Retina (tissue), 1 donor: Measurements from ENCODE around the gene ARHGAP31.
A peak's percentile ranks its signal among the peaks of the same experiment; 100 is the strongest.
"Not testable (repeated sequence)": the region's sequence is repeated elsewhere in the genome, so short reads cannot be mapped to it uniquely, and the experiment has no call there.

Experiments
- DNase-seq: peaks from one replicate; pipeline ENCODE4 v3.0.0-alpha.2; 2016

Gene ARHGAP31

DNA sequence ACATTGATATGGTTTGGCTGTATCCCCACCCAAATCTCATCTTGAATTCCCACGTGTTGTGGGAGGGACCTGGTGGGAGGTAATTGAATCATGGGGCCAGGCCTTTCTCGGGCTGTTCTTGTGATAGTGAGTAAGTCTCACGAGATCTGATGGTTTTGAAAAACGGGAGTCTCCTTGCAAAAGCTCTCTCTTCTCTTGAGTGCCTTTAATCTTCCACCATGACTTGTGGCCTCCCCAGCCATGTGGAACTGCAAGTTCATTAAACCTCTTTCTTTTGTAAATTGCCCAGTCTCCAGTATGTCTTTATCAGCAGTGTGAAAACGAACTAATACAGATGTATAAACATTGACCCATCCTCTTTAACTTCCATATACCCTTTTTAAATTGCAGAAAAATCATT is 26.6 kb downstream of the ARHGAP31 start:
- DNase-seq: not testable (repeated sequence)

DNA sequence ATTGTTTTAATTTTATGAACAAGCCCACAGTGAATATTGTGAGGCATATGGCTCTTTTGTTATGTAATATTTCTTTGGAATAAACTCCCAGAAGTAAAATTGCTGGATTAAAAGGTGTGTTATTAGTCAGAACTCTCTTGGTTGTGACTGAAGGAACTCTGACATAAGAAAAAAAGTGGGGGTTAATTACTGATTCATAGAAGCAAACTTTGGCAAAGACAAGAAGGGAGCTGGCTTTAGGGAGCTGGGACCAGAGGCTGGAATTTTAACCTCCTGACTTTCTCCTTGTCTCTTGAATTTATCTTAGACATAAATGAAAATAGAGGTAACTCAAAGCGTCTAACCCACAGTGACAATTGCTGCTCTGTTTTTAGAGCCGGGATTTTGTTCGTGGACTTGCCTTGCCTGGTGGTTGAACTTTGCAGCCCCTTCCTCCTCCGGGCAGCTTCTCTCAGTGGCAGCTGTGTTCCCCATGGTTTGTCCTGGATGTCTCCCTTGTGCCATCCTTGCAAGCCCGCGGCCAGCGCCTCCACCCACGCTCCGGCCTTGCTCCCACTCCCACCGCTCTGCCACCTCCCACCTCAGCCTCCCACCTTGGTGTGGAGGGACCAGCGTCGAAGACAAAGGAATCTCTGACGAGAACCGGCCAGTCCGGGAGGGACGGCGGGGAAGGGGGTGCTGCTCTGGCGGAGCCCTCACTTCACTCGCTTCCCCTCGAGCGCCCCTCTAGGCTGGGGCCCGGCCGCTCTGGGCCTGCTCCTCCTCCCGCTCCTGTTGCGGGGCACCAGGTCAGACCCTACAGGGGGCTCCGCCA is 28.0 kb downstream of the ARHGAP31 start:
- no peak for DNase-seq

DNA sequence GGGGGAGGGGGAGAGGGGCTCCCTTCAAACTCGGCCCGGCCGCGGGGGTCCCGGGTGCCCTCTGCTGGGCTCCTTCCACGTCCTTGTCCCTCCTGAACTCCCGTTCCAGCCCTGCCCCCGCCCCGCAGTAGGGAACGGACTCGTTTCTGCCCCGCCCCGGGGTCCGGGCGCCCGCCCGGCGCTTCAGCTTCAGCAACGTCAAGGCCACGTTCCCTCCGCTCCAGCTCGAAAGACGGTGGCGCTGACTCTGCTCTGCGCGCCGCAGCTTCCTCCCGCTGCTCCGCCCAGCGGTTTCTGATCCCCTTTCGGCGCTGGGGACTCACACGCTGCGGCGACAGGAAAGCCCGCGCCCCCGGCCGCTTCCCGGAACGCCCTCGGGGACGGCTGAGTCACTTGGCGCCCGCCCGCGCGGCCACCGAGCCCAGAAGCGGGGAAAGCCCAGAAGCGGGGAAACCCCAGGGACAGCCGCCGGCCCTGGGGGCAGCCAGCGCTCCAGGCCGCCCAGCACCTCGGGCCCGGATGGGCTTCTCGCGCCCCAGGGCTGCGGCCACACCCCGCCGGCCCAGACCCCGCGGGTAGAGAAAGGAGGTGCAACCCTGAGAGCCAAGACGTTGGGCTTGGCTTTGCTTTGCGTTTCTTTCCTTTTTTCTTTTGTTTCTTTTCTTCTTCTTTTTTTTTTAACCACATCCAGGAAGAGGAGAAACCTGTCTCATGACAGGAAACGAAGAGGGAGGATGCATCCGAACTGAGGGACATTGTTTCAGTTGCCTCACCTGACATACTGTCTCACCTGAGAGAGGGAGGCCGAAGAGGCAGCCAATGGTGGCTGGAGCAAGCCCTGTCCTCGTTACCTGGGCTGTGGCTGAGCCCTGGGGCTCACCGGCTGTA is 28.9 kb downstream of the ARHGAP31 start:
- peak; percentile 92 for DNase-seq

DNA sequence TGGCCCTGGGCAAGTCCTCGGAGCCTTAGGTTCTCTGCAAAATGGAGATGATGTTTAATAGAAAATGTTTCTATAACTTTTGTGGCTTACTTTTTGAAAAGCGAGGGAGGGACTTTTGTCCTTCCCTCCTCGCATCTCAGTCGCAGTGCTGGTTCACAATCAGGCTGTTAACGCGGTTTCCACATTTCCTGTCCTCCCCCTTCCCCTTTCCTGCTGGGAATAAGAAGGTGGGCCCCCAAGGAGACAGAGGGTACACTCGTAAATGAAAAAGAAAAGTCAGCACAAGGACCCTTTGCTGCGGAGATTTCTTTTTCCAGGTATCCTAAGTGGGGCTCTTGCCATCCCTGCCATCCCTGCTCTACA is 29.5 kb downstream of the ARHGAP31 start:
- no peak for DNase-seq

DNA sequence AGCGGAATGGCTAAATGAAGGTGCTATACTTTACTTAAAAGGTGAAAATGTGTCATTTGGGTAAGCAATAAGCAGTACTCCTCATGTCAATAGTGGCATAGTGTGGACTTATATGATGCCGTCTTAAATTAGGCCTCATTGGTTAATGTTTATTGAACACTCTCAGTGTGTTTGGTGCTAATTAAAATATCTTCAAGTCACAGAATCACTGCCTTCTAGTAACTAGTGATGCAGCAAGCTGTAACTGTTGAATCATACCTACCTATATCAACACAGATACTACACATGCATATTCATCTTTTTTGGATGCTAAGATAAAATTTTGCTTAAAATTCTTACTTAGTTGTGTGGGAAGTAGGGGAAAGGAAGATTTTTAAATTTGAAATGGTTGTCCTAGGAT is 30.7 kb downstream of the ARHGAP31 start:
- no peak for DNase-seq

DNA sequence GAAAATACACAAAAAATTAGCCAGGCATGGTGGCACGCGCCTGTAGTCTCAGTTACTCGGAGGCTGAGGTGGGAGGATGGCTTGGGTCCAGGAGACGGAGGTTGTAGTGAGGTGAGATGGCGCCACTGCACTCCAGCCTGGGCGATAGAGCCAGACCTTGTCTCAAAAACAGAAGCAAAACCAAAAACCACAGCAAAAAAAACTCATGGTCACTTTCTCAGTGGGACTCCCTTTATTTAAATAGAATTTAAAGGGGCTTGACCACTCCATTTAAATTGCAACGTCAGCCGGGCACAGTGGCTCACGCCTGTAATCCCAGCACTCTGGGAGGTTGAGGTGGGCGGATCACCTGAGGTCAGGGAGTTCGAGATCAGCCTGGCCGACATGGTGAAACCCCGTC is 32.8 kb downstream of the ARHGAP31 start:
- DNase-seq: no peak

DNA sequence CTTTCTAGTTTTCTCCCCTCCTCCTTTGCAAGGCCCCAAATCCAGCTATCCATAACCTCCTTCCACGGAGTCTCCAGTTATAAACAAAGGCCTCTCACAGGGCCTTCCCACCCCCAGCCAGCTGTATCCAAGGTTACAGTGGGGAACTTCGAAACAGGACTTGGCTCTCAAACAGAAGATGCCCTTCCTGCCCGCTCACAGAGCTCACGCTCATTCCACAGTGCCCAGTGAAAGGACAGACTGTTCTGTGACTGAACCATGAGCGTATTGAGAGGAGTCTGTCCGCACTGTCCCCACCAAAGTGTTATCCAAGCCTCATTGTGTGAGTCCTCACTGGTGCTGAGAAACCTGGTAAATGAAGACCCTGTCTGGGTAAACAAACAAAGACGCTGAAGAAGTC is 35.4 kb downstream of the ARHGAP31 start:
- no peak for DNase-seq

DNA sequence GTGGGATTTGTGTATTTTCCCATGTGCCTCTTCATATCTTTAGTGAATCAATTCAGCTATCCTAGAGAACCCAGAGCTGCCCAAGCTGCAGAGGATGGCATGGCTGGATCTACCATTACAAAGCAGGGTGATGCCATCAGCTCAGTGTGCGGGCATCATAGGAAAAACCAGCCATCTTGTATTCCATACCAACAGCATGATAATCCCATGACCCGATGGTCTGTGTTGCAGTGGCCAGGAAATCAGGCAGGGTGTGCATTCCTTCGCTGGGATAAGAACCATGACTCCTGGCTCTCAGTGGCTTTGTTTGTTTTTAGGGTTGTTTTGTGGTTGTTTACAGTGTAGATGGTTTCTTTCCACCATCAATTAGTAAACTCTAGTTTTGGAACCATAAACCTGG is 36.0 kb downstream of the ARHGAP31 start:
- DNase-seq: no peak

DNA sequence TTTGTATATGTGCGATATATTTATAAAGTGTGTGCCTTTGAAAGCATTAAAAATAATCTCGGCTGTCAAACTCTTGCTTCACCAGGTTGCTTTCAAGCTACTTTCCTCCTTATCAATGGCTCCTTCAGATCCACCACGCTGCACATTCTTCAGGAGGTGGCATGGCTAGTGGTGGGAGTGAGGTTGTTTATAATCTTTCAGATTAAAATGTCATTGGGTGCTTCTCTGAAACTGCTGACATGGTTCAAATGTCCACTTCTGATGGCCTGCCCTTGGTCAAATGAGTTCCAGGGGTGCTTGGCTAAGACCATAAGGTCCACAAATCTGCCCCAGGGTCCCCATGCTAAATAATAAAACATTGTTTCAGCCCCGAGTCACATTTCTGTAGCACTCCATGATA is 36.7 kb downstream of the ARHGAP31 start:
- no peak for DNase-seq

DNA sequence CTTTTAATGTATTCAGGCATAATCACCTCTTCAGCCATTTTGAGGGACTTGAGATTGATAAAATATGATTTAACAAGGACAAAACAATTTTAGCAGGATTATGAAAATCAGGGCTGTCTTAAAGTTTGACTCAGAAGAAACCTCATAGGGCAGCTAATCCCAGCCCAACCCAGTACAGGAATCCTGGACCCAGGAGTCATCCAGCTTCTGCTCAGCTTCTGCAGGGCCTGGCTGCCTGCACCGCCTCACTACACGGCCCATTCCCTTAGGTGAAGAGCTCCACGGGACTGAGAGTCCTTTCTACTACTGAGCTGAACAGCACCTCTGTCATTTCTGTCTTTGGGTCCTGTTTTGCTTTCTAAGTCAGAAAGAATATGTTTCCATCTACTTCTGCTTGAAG is 37.5 kb downstream of the ARHGAP31 start:
- DNase-seq: no peak

DNA sequence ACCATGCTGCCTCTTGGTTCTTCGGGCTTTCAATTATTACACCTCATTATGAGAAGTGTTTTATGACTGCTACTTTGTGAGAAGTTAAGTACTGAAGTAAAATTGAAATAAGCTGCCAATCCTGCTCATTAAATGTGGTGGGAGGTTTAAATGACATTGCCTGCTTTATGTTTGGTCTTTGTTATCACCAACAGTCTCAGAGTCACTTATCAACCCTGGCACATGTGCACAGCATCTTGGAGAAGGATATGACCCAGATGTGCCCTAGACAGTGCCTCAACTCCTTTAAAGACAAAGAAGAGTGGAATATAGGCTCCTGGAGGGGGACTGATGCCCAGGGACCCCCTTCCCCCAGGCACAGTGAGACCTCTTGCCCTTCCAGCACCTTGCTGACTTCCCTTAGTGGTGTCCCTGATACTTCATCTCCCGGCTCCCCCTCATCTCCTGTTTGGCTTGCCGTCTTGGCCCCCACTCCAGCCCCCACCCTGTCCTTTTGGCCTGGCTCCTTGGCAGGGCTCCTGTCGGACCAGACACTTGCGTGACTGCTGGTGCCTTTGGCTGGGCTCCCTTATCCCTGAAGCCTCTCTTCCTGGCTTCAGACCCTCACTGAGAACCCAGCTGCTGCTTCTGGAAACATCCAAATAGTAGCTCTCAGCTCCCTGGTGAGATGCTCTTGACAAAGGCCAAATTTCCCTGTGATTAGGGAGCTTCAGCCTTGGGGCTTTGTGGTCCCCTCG is 39.8 kb downstream of the ARHGAP31 start:
- no peak for DNase-seq

DNA sequence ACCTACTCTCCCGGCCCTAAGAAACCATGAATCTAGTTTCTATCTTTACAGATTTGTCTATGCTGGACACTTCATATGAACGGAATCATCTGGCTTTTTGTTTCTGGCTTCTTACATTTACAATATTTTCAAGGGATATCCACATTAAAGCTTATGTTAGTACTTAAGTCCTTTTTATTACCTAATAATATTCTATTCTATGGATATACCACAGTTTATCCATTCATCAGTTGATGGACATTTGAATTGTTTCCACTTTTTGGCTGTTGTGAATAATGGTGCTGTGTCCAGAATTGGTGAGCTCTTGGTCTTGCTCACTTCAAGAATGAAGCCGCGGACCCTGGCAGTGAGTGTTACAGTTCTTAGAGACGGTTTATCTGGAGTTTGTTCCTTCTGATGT is 42.6 kb downstream of the ARHGAP31 start:
- no peak for DNase-seq

DNA sequence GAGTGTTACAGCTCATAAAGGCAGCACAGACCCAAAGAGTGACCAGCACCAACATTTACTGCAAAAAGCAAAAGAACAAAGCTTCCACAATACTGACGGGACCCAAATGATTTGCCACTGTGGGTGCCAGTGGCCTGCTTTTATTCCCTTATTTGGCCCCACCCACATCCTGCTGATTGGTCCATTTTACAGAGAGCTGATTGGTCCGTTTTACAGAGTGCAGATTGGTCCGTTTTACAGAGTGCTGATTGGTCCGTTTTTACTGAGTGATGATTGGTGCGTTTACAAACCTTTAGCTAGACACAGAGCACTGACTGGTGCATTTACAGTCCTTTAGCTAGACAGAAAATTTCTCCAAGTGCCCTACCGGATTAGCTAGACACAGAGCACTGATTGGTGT is 43.2 kb downstream of the ARHGAP31 start:
- not testable (repeated sequence) for DNase-seq

DNA sequence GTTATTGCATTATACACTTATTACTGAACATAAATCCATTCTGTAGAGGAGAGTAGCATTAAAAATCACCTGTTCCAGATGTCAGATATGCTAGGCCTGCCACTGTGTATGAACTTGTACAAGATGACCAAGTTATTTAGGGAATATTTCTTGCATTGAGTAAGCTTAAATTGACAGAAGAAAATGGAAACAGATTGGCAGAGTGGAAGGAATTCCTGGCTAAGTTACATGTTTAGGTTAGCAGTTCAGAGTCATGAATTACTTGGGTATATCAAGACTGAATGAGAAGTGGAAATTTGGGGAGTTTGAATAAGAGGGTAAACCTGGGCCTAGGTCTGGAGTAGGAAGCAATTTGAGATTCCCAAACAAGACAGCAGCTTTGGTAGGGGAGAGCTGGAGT is 44.6 kb downstream of the ARHGAP31 start:
- DNase-seq: no peak

DNA sequence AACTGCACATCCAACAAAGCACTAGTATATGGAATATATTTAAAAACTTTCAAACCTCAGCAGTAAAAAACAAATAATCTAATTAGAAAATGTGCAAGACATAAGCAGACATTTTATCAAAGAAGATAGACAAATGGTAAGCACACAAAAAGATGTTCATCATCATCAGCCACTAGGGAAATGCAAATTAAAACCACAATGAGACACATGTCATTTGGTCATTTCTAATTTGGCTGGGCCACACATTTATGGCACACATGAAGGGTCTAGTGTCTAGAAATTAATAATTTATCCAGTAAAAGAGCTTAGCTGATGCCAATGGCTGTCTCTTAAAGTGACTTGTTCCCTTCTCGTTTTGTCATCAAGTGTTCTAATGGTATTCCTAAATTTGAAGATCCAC is 45.8 kb downstream of the ARHGAP31 start:
- DNase-seq: no peak

DNA sequence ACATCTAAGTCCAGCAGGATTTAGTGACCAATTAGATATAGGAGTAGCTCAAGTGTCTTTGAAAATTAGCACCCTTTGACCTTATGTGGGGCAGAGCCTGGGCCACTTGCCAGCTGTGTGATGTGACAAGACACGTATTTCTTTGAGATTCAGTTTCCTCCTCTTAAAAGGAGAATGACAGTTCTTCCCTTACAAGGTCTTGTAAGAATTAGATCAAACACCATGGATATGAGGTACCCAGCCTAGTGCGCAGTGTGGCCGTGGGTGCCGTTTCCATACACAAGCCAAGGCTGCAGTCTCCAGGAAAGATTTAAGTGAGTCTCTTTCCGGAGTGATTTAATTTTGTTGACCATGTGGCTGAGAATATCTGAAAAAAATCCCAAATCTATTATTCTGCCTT is 46.3 kb downstream of the ARHGAP31 start:
- no peak for DNase-seq

DNA sequence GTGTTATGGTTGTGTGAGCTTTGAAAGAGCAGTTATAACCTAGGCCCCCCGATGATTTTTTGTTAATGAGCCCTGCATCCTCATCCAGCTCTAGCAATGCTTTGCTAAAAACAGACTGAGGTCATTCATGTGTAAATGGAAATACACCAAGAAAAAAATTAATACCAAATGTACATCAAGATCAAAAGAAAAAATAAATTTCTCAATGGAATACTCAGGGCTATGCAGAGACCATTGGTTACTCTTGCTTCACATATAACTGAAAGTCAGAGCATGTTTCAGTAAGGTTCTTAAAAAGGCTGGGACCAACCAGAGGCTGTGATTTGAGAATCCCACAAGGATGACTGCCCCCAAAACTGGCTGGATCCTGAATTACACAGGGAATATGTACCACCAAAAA is 48.0 kb downstream of the ARHGAP31 start:
- no peak for DNase-seq

DNA sequence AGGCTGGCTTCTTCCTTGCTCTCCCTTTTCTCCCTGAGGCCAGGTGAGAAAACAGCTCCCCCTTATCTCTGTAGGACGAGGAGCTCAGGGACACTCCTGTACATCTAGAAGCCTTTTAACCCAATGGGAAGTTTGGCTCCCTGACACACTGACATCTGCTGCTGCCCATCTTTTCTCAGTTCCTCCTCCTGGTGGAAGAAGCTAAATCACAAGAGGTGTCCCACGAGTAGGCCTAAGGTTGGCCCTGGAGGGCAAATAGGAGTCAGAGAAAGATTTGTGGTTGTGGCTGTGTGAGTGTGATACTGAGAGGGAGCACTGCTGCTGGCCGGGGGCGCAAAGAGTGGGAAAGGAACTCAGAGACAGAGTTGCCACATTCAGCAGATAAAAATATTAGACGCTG is 49.5 kb downstream of the ARHGAP31 start:
- DNase-seq: no peak

DNA sequence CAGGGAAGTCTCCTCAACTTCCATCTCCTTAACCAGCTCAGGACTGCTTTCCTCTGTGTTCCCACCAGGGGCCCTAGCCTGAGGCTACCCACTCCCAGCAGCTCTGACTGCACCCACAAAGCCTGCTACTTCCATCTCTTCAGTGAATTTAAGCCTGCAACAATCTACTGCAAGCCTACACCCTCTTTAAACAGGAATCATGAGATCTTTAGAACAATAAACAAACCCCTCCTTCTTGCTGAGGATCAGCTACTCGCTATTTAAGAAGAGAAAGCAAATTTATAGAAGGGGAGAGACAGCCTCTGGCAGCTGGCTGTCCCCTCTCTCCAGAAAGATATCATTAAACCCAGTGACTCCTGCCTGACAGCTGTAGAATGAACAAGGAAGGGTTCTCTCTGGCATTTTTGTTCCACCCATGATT is 51.9 kb downstream of the ARHGAP31 start:
- DNase-seq: peak; percentile 15

DNA sequence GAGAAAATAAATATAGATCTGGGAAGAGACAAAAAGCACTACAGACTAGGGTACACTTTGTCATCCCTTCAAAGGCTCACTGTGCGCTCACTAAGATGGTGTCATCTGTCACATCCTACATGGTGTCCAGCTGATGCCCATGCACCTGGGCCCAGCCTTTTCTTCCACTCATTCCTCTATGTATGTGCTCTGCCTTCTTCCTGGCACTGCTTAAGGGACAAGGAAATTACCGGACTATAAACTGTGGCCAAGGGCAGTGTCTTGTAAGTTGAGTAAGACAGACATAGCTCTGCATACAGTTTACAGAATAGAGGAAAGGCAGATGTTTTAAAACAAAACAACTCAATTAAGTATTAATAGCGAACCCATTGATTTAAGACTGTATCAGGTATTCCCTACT is 52.9 kb downstream of the ARHGAP31 start:
- DNase-seq: no peak

DNA sequence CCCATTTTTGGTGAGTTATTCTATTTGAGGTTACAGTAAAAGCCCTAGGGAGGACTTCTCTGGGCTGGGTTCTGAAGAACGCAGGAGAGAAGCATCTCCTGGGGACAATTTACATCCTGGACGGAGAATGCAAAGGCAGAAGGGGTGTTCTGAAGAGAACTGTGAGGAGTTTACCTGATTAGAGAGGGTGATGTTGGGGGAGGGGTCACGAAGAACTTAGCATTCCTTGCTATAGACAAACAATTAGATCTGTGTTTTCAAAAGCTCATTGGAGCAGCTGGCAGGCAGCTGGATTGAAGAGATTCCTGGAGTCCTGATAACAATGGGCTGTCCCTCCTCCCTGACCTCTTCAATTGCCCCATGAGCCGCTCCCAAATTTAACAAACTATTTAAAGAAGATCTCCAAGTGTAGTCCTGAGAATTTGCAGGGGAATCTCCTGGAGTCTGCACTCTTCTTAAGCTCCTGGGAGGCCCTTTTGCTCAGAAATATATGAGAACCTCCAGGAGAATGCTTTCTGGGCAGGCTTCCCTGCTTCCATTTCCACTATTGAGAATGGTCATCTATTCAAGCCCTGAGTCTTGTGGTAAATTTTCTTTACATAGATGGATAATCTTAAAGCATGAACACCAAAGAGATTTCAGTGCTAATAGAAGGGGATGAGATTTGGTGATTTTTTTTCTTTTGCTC is 55.3 kb downstream of the ARHGAP31 start:
- peak; percentile 40 for DNase-seq

DNA sequence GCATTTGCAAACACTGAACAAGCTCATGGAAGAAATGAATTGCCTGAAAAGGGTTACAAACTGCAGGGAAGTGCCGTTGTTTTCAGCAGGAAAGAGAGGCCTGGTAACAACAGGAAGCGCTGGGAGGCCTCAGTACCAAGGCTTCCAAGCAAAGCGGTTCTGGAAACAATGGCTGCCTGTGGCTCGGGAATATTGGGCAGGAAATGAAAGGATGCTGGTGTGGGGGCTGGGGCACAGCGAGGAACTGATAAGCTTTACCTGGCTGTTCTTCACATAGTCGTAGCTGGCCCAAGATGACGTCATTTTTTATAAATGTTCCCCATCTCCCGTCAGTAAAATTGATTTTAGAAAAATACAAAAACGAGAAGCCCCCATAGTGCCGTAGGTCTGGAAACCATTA is 55.9 kb downstream of the ARHGAP31 start:
- peak; percentile 9 for DNase-seq

DNA sequence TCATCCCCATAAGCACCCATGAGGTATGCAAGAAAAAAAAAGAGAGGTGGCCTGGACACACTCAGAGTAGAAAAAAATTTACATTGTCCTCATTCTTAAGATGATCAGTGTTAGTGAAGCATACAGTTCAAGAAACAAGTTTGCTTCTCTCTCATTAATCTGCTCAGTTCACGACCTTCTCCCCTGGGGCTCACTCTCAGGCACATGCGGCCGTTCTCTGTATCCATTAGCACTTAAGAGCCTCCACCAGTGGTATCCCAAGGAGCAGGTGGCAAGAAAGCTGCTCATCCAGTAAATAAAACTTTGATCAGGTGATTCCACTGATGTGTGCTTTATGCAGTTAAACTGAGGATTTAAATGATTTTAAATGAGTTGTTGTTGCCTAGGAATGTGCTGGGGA is 57.4 kb downstream of the ARHGAP31 start:
- DNase-seq: peak; percentile 42
